Measurements from ENCODE around the gene FGD6. TPM values are rescaled to one million over a fixed set of nuclear protein-coding genes. Genes with fewer than 3 reads are reported as not detected.

The FGD6 gene
- total and polyA plus RNA-seq, 9 donors = 3.4 to 7.6 (median 4.0) TPM

GRCh38 chr12:95184121-95184520 is 33.1 kb downstream of the FGD6 start:
- H3K4me3 ChIP-seq (ENCODE audit: low read length) = no peak overlapping the region
- no peaks in the 10 kb centered on the region for H3K36me3 ChIP-seq (ENCODE audit: control insufficient read depth, insufficient read depth, low read length)
- no peak for DNase-seq
- H3K4me1 ChIP-seq (ENCODE audit: control insufficient read depth, insufficient read depth, low read length) = no peaks in the 10 kb centered on the region
- no peak overlapping the region for H3K27ac ChIP-seq (ENCODE audit: low read length)
- H3K27me3 ChIP-seq (ENCODE audit: control insufficient read depth, insufficient read depth, low read length) = no peaks in the 10 kb centered on the region
- H3K9me3 ChIP-seq (replicated peaks; ENCODE audit: control insufficient read depth, low read depth, low read length) = no peaks in the 10 kb centered on the region

GRCh38 chr12:95182868-95183415 is 34.3 kb downstream of the FGD6 start:
- DNase-seq = no peak
- no peaks in the 10 kb centered on the region for H3K9me3 ChIP-seq (replicated peaks; ENCODE audit: control insufficient read depth, low read depth, low read length)
- WGBS (ENCODE audit: insufficient coverage) = 81% methylated on average over 4 of the region's 5 CpGs
- H3K27me3 ChIP-seq (ENCODE audit: control insufficient read depth, insufficient read depth, low read length) = no peaks in the 10 kb centered on the region
- H3K4me1 ChIP-seq (ENCODE audit: control insufficient read depth, insufficient read depth, low read length) = no peaks in the 10 kb centered on the region
- no peak overlapping the region for H3K4me3 ChIP-seq (ENCODE audit: low read length)
- H3K36me3 ChIP-seq (ENCODE audit: control insufficient read depth, insufficient read depth, low read length) = no peaks in the 10 kb centered on the region
- no peak overlapping the region for H3K27ac ChIP-seq (ENCODE audit: low read length)

GRCh38 chr12:95181103-95181502 is 36.2 kb downstream of the FGD6 start:
- DNase-seq = no peak
- no CpG with 5 or more reads among the region's 2 CpGs for WGBS (ENCODE audit: insufficient coverage)
- Histone ChIP-seq H3K36me3 (ENCODE audit: control insufficient read depth, insufficient read depth, low read length) (no peaks in the 10 kb centered on the region), H3K4me3 (ENCODE audit: low read length) (no peak overlapping the region), H3K27me3 (ENCODE audit: control insufficient read depth, insufficient read depth, low read length) (no peaks in the 10 kb centered on the region), H3K9me3 (replicated peaks; ENCODE audit: control insufficient read depth, low read depth, low read length) (no peaks in the 10 kb centered on the region), H3K27ac (ENCODE audit: low read length) (no peak overlapping the region), H3K4me1 (ENCODE audit: control insufficient read depth, insufficient read depth, low read length) (no peaks in the 10 kb centered on the region)

DNA sequence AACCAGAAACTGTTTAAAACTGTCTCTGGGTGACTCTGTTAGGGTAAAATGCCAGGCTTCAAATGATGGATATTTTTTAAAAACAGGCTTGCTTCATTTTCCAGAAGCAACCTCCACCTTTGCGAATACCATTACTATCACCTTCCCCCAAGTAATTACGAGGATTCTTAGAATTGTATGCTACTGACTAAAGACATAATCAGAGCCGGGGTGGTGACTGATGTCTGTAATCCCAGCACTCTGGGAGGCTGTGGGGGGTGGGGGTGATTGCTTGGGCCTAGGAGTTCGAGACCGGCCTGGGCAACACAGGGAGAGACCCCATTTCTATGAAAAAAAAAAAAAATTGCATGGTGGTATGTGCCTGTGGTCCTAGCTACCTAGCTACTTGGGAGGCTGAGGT is 38.3 kb downstream of the FGD6 start:
- H3K36me3 ChIP-seq (ENCODE audit: control insufficient read depth, insufficient read depth, low read length) = no peaks in the 10 kb centered on the region
- H3K4me3 ChIP-seq (ENCODE audit: low read length) = no peak overlapping the region
- no peaks in the 10 kb centered on the region for H3K9me3 ChIP-seq (replicated peaks; ENCODE audit: control insufficient read depth, low read depth, low read length)
- no peak for DNase-seq
- H3K27ac ChIP-seq (ENCODE audit: low read length) = no peak overlapping the region
- H3K4me1 ChIP-seq (ENCODE audit: control insufficient read depth, insufficient read depth, low read length) = peaks cover 1% of the 10 kb centered on the region
- no peaks in the 10 kb centered on the region for H3K27me3 ChIP-seq (ENCODE audit: control insufficient read depth, insufficient read depth, low read length)
- 100% methylated on average over 3 of the region's 5 CpGs for WGBS (ENCODE audit: insufficient coverage)

DNA sequence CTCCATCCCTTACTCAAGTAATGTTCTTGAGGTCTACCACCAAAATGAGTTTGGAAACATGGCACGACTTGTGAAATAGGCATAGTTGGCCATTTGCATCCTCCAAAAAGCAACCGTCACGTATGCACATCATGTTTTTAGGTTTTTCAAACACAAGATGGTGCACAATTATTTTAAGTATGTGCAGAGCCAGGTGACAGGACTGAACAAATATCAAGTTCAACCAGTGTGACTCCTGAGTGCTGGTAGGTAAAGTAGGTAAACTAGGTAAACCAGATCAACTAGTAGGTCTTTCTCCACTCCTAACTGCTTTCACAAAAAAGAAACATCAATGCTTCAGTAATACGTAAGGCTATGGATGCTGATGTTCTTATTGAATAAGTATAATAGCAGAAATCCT is 39.1 kb downstream of the FGD6 start:
- peaks cover 9% of the 10 kb centered on the region for H3K4me1 ChIP-seq (ENCODE audit: control insufficient read depth, insufficient read depth, low read length)
- DNase-seq = no peak
- no peak overlapping the region for H3K4me3 ChIP-seq (ENCODE audit: low read length)
- no peaks in the 10 kb centered on the region for H3K27me3 ChIP-seq (ENCODE audit: control insufficient read depth, insufficient read depth, low read length)
- no peak overlapping the region for H3K27ac ChIP-seq (ENCODE audit: low read length)
- no peaks in the 10 kb centered on the region for H3K36me3 ChIP-seq (ENCODE audit: control insufficient read depth, insufficient read depth, low read length)
- no peaks in the 10 kb centered on the region for H3K9me3 ChIP-seq (replicated peaks; ENCODE audit: control insufficient read depth, low read depth, low read length)
- WGBS (ENCODE audit: insufficient coverage) = 92% methylated on average over 3 of the region's 4 CpGs

DNA sequence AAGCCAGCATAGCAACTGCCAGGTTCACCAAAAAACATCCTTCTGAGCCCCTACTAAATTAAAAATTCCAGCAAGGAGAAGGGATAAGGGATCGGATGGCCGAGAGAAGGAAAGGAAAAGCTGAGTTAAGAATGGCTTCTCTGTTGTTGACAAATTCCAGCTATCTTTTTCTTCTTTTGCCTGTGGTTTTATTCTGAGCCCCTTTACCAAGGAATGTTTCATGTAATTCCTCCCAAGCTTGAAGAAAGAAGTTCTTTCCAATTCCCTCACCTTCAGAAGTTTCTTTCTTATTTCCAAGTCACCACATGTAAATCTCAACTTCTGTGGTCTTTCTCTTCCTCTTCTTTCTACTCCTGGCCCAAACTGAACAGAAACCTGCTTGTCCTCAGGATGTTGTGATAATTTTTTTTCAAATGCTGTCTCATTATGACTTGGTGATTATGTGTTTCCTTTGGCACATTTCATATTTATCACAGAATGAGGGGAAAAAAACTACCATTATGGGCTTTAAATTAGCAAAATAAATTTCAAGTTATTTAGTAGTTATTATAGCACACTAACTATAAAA is 40.0 kb downstream of the FGD6 start:
- no peak overlapping the region for H3K27ac ChIP-seq (ENCODE audit: low read length)

GRCh38 chr12:95173392-95174251 is 43.6 kb downstream of the FGD6 start:
- H3K27ac ChIP-seq (ENCODE audit: low read length) = peak overlapping the region; percentile 67
- DNase-seq = peak; percentile 76
- no peaks in the 10 kb centered on the region for H3K36me3 ChIP-seq (ENCODE audit: control insufficient read depth, insufficient read depth, low read length)
- H3K4me1 ChIP-seq (ENCODE audit: control insufficient read depth, insufficient read depth, low read length) = peaks cover 10% of the 10 kb centered on the region
- no peaks in the 10 kb centered on the region for H3K27me3 ChIP-seq (ENCODE audit: control insufficient read depth, insufficient read depth, low read length)
- WGBS (ENCODE audit: insufficient coverage) = no CpG with 5 or more reads among the region's 8 CpGs
- no peaks in the 10 kb centered on the region for H3K9me3 ChIP-seq (replicated peaks; ENCODE audit: control insufficient read depth, low read depth, low read length)
- no peak overlapping the region for H3K4me3 ChIP-seq (ENCODE audit: low read length)

More for the DNA sequence above, 40.0 kb downstream of the FGD6 start:
- peaks cover 10% of the 10 kb centered on the region for H3K4me1 ChIP-seq (ENCODE audit: control insufficient read depth, insufficient read depth, low read length)
- H3K9me3 ChIP-seq (replicated peaks; ENCODE audit: control insufficient read depth, low read depth, low read length) = no peaks in the 10 kb centered on the region
- no CpG with 5 or more reads among the region's 2 CpGs for WGBS (ENCODE audit: insufficient coverage)
- no peaks in the 10 kb centered on the region for H3K36me3 ChIP-seq (ENCODE audit: control insufficient read depth, insufficient read depth, low read length)
- no peak overlapping the region for H3K4me3 ChIP-seq (ENCODE audit: low read length)
- no peaks in the 10 kb centered on the region for H3K27me3 ChIP-seq (ENCODE audit: control insufficient read depth, insufficient read depth, low read length)
- DNase-seq = no peak

DNA sequence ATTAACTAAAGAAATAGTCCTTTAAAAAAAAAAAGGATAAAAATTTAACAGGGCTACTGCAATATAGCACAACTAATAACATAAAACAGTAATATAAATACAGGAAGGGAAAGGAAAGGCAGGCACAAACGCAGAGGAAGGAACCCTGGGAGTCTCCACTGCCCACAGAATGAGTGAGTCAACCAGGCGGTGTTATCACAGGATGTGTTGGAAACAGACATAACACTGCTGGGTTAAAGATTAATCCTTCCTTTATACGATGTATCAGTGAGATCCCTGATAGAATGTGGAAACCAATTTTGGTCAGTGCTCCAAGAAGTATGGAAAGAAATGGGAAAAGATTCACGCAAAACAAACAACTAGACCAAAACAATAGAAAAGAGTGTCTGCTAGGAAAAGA is 47.9 kb downstream of the FGD6 start:
- WGBS (ENCODE audit: insufficient coverage) = no CpG with 5 or more reads among the region's 4 CpGs
- DNase-seq = no peak
- no peaks in the 10 kb centered on the region for H3K27me3 ChIP-seq (ENCODE audit: control insufficient read depth, insufficient read depth, low read length)
- no peak overlapping the region for H3K4me3 ChIP-seq (ENCODE audit: low read length)
- no peaks in the 10 kb centered on the region for H3K9me3 ChIP-seq (replicated peaks; ENCODE audit: control insufficient read depth, low read depth, low read length)
- no peak overlapping the region for H3K27ac ChIP-seq (ENCODE audit: low read length)
- H3K4me1 ChIP-seq (ENCODE audit: control insufficient read depth, insufficient read depth, low read length) = peaks cover 10% of the 10 kb centered on the region
- no peaks in the 10 kb centered on the region for H3K36me3 ChIP-seq (ENCODE audit: control insufficient read depth, insufficient read depth, low read length)

- Histone ChIP-seq H3K27ac (ENCODE audit: low read length) (no peak overlapping the region), H3K4me3 (ENCODE audit: low read length) (no peak overlapping the region), H3K36me3 (ENCODE audit: control insufficient read depth, insufficient read depth, low read length) (no peaks in the 10 kb centered on the region), H3K4me1 (ENCODE audit: control insufficient read depth, insufficient read depth, low read length) (peaks cover 6% of the 10 kb centered on the region), H3K27me3 (ENCODE audit: control insufficient read depth, insufficient read depth, low read length) (no peaks in the 10 kb centered on the region), H3K9me3 (replicated peaks; ENCODE audit: control insufficient read depth, low read depth, low read length) (no peaks in the 10 kb centered on the region)
- no peak for DNase-seq
- WGBS (ENCODE audit: insufficient coverage) = 100% methylated on average over 2 of the region's 2 CpGs
Observed at GRCh38 chr12:95168746-95169145, 48.5 kb downstream of the FGD6 start.

GRCh38 chr12:95164656-95165055 is 52.6 kb downstream of the FGD6 start:
- Histone ChIP-seq H3K4me1 (ENCODE audit: control insufficient read depth, insufficient read depth, low read length) (no peaks in the 10 kb centered on the region), H3K27me3 (ENCODE audit: control insufficient read depth, insufficient read depth, low read length) (no peaks in the 10 kb centered on the region), H3K36me3 (ENCODE audit: control insufficient read depth, insufficient read depth, low read length) (no peaks in the 10 kb centered on the region), H3K4me3 (ENCODE audit: low read length) (no peak overlapping the region), H3K9me3 (replicated peaks; ENCODE audit: control insufficient read depth, low read depth, low read length) (no peaks in the 10 kb centered on the region), H3K27ac (ENCODE audit: low read length) (no peak overlapping the region)
- DNase-seq = no peak
- WGBS (ENCODE audit: insufficient coverage) = no CpG with 5 or more reads among the region's 2 CpGs
